Measurements from ENCODE around the gene PGAP6. TPM values are rescaled to one million over a fixed set of nuclear protein-coding genes. Genes with fewer than 3 reads are reported as not detected.

The PGAP6 gene
- total and polyA plus RNA-seq, 2 of the 13 experiments (the other 11 are each of a cell fraction or from before 2014, with no cell fraction given) = 52.7 to 136 TPM

- Histone ChIP-seq H3K27ac (ENCODE audit: extremely low read length, insufficient read depth, low read length) (no peak overlapping the region), H3K9me3 (ENCODE audit: low read length) (no peaks in the 10 kb centered on the region), H3K4me3 (replicated peaks in 1 of 3; ENCODE audit: insufficient read depth in 1 of 3, low read depth in 2 of 3, low read length in 3 of 3) (peak overlapping the region; percentile 57 to 79 (median 75); a peak in 5 of 6 replicates), H3K4me1 (ENCODE audit: insufficient read depth, low read length) (peaks cover 36% of the 10 kb centered on the region), H3K27me3 (ENCODE audit: control insufficient read depth in 1 of 2, insufficient read depth in 2 of 2, low read length in 2 of 2) (peaks cover 0 to 2% of the 10 kb centered on the region in 2 experiments; a peak in 1 of 5 replicates), H3K4me2 (ENCODE audit: low read depth, low read length) (peak overlapping the region; percentile 86), H3K79me2 (ENCODE audit: insufficient read depth, low read length) (peaks cover 6% of the 10 kb centered on the region), H2AFZ (ENCODE audit: low read length) (no peak overlapping the region), H3K36me3 (replicated peaks in 1 of 2; ENCODE audit: control insufficient read depth in 1 of 2, insufficient read depth in 2 of 2, low read length in 2 of 2) (peaks cover 9 to 30% of the 10 kb centered on the region in 2 experiments; a peak in 4 of 5 replicates), H3K9ac (ENCODE audit: insufficient read depth, low read depth, low read length) (peak overlapping the region; percentile 56), H4K20me1 (ENCODE audit: insufficient read depth, low read length) (no peaks in the 10 kb centered on the region)
- ChIA-PET POLR2A (interaction anchor here (1.5 to 2.8 kb wide), 3 partner anchors 12 to 134 kb away, joined by 6 to 27 read pairs (median 10); partner anchors contain the start of genes AXIN1, FAM234A and PGAP6), CTCF (ENCODE audit: low intra/inter-chr PET ratio, low total read pairs) (no interaction called here)
- intact Hi-C loops (cut with micrococcal nuclease; ENCODE audit: unreplicated experiment) (no loop called here), in situ Hi-C loops (cut with HindIII; ENCODE audit: extremely low pct_ligation_motif_present, low pct_unique_long_range_greater_than_20kb) (no loop called here)
- no peak for ATAC-seq
- WGBS (ENCODE audit: low lambda C conversion rate) = 69% methylated on average over 17 of the region's 20 CpGs
- FAIRE-seq = no peak
- BruUV-seq (replicated peaks) = no TSS peak
- no peak for TF ChIP-seq HDAC6 (IDR thresholded peaks at IDR 0.05; ENCODE audit: low read depth, low read length)
- no peak for TF ChIP-seq ZNF749 (CRISPR knock-in tag; IDR thresholded peaks at IDR 0.05; ENCODE audit: borderline replicate concordance)
- peak; percentile 53 for TF ChIP-seq ZNF687 (CRISPR knock-in tag; IDR thresholded peaks at IDR 0.05)
- peak; percentile 60; the same call in 1 of the 2 replicates for TF ChIP-seq ZNF761 (CRISPR knock-in tag; conservative IDR thresholded peaks at IDR 0.05)
- TF ChIP-seq MNT (IDR thresholded peaks at IDR 0.05) = peak; percentile 70
- peak; percentile 19; the same call in 1 of the 2 replicates for TF ChIP-seq HES4 (CRISPR knock-in tag; IDR thresholded peaks at IDR 0.05; ENCODE audit: borderline replicate concordance)
- no peak for DNase-seq (ENCODE audit: low spot score)
These were observed 12.4 kb downstream of the PGAP6 start for GRCh38 chr16:369275-369865.
